Naive thymus-derived CD8-positive, alpha-beta T cell (primary cell): Measurements from ENCODE around the gene RNF126. TPM values are rescaled to one million over a fixed set of nuclear protein-coding genes. Genes with fewer than 3 reads are reported as not detected.
"Not testable (repeated sequence)": the region's sequence is repeated elsewhere in the genome, so short reads cannot be mapped to it uniquely, and the experiment has no call there.

Experiments
- ATAC-seq, 2 donors: fragments of 150-1000 bp; cut with Tn5 transposase in 1 of 2; sonication (Bioruptor Pico), chemical (Tn5 transposase) in 1 of 2; 1 replicate in 1 of 2; 2 replicates in 1 of 2; pipeline ENCODE4 v1.10.0; 2021; ENCODE audit warnings: mild to moderate bottlenecking in 2 of 2, moderate library complexity in 2 of 2
- POLR2A ChIA-PET: fragments of 350-600 bp; sonication (Branson Sonifier 250); formaldehyde crosslinking; loops from one replicate; lab custom pipeline; 2021; ENCODE audit warnings: antibody characterized with exemption; lab: Charles Lee
- DNase-seq, 10 donors: peaks; one replicate each; pipeline versions ENCODE4 v3.0.0 to v3.0.0-alpha.2; 2020 to 2022
- H3K27ac Mint-ChIP-seq, 10 donors: one replicate each; pipeline ENCODE4 v1.8.0; 2020 to 2022; ENCODE audit warnings: mild to moderate bottlenecking in 10 of 10, mixed read lengths in 10 of 10, moderate library complexity in 4 of 10, inconsistent platforms in 1 of 10
- H3K27me3 Mint-ChIP-seq, 5 donors: one replicate each; pipeline ENCODE4 v1.8.0; 2021 to 2022; ENCODE audit warnings: mixed read lengths in 5 of 5
- H3K36me3 Mint-ChIP-seq, 3 donors: one replicate each; pipeline ENCODE4 v1.8.0; 2020 to 2022; ENCODE audit warnings: mixed read lengths in 3 of 3, mild to moderate bottlenecking in 2 of 3, inconsistent platforms in 1 of 3
- H3K4me1 Mint-ChIP-seq, 4 donors: one replicate each; pipeline ENCODE4 v1.8.0; 2021 to 2022; ENCODE audit warnings: mixed read lengths in 4 of 4
- H3K4me3 Mint-ChIP-seq, 10 donors: one replicate each; pipeline ENCODE4 v1.8.0; 2020 to 2022; ENCODE audit warnings: mild to moderate bottlenecking in 10 of 10, mixed read lengths in 10 of 10, moderate library complexity in 6 of 10, inconsistent platforms in 1 of 10
- H3K9me3 Mint-ChIP-seq, 9 donors: one replicate each; pipeline ENCODE4 v1.8.0; 2020 to 2022; ENCODE audit warnings: mixed read lengths in 9 of 9, mild to moderate bottlenecking in 3 of 9, inconsistent platforms in 1 of 9, moderate library complexity in 1 of 9
- polyA plus RNA-seq, 3 donors: library from polyadenylated mRNA; unstranded; fragments of 300-500 nt; fragmentation: Illumina TruSeq; gene quantifications; one replicate each; pipeline ENCODE4 v1.2.3, GENCODE V29; 2021
- total RNA-seq, 8 experiments: library from RNA in 2 of 8; stranded (reverse) in 2 of 8; gene quantifications; one replicate each; pipeline ENCODE4 v1.2.3 and lab custom pipeline; 2021 to 2026

Gene RNF126
- total and polyA plus RNA-seq, 5 experiments from 2014 or later, result 56.2 to 125 (median 70.7) TPM

DNA sequence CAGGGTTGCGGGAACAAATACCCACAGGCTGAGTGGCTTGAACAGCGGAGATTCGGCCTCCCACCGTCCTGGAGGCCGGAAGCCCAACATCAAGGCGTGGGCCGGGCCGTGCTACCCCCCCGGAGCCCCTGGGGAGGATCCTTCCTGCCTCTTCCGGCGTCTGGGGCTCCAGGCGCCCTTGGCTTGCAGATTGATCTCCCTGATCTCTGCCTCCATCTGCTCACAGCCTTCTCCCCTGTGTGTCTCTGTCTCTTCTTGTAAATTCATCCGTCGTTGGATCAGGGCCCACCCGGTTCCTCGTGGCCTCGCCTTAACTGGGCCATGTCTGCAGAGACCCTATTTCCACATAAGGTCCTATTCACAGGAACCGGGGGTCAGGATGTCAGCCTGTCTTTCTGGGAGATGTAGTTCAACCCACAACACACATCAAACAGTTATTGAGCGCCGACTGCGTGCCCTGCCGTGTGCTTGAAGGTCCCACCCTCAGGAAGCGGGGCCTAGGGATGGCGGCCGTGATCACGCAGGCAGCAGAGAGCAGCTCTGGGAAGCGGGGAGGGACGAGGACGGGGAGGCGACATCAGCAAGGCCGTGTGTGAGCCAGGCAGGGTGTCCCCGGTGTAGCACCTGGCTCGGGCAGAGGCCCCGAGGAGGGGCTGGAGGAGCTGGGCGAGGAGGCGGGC lies 52.1 kb downstream of the RNF126 start:
- Mint-ChIP-seq H3K27me3 (peaks cover 0 to 4% (median 0%) of the 10 kb centered on the region in 5 donors), H3K36me3 (peaks cover 0 to 5% (median 2%) of the 10 kb centered on the region in 3 donors), H3K4me1 (peaks cover 11 to 26% (median 19%) of the 10 kb centered on the region in 4 donors), H3K4me3 (peak overlapping the region; percentile 81 to 99 (median 95)), H3K9me3 (no peaks in the 10 kb centered on the region), H3K27ac (peak overlapping the region; percentile 81 to 99 (median 94))
- POLR2A ChIA-PET, result interaction anchor here (0.9 to 2.5 kb wide), 4 partner anchors 14 to 52 kb away, joined by 3 to 10 read pairs (median 8); partner anchors contain the start of gene RNF126
- ATAC-seq (peak; percentile 70 to 71), DNase-seq (peak; percentile 41 to 81 (median 57))

DNA sequence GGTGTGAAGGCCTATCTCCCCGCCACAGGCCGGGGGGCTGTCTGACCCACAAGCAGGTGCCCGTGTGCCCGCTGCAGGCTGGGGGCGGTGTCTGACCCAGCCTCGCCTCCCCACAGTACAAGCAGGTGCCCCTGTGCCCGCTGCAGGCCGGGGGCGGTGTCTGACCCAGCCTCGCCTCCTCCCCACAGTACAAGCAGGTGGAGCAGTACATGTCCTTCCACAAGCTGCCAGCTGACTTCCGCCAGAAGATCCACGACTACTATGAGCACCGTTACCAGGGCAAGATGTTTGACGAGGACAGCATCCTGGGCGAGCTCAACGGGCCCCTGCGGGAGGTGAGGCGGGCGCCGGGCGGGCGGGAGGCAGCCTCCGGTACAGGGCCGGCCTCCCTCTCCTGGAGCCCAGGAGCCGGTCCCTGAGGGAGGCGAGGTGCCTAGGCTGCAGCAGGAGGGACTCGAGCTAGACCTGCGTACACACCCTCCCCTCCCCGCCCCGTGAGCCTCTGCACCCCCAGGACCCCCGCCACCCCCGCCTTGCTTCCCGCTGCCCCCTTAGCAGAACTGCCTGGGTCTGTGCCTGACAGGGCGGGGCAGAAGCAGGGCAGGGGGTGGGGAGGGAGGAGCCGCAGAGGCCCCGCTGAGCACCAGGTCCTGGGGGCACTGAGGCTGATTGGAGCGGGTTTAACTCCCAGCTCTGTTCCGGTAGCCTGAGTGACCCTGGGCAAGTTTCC lies 52.8 kb downstream of the RNF126 start:
- H3K4me1 Mint-ChIP-seq, result peaks cover 9 to 26% (median 16%) of the 10 kb centered on the region in 4 donors
- ATAC-seq, result peak; percentile 53 to 64
- H3K4me3 Mint-ChIP-seq, result peak overlapping the region; percentile 81 to 99 (median 95)
- H3K9me3 Mint-ChIP-seq, result no peaks in the 10 kb centered on the region
- H3K27ac Mint-ChIP-seq, result peak overlapping the region; percentile 81 to 99 (median 94)
- DNase-seq, result peak in 8 of 10 donors; percentile 18 to 56 (median 43)
- peaks cover 0 to 1% (median 0%) of the 10 kb centered on the region in 5 donors for H3K27me3 Mint-ChIP-seq
- H3K36me3 Mint-ChIP-seq, result peaks cover 0 to 5% (median 0%) of the 10 kb centered on the region in 3 donors
- POLR2A ChIA-PET, result interaction anchor here (0.6 to 2.5 kb wide), 6 partner anchors 15 to 92 kb away, joined by 3 to 10 read pairs (median 5); partner anchors contain the start of gene RNF126

DNA sequence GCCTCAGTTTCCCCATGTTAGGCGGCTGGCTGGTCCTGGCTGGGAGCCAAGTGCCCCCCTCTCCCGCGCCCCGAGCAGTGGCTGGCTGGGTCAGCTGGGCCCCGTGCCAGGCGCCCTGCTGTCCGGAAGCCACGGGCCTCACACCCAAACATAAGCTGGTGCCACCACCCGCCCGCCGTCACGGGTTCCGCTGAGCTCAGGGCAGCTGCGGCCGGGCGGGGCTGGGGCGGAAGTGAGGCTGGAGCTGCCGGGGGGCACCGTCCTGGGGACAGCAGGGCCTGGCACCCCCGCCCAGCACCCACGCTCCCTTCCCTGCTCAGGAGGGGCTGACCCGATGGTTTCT lies 54.0 kb downstream of the RNF126 start:
- Mint-ChIP-seq H3K27ac (no peak overlapping the region), H3K27me3 (peaks cover 0 to 1% (median 0%) of the 10 kb centered on the region in 5 donors), H3K4me3 (no peak overlapping the region), H3K36me3 (no peaks in the 10 kb centered on the region), H3K4me1 (peaks cover 5 to 18% (median 16%) of the 10 kb centered on the region in 4 donors), H3K9me3 (no peaks in the 10 kb centered on the region)
- DNase-seq (no peak), ATAC-seq (no peak)
- POLR2A ChIA-PET, result interaction anchor here (1.1 kb wide), 1 partner anchor 54 kb away, joined by 4 read pairs; the partner anchor contains the start of gene RNF126

DNA sequence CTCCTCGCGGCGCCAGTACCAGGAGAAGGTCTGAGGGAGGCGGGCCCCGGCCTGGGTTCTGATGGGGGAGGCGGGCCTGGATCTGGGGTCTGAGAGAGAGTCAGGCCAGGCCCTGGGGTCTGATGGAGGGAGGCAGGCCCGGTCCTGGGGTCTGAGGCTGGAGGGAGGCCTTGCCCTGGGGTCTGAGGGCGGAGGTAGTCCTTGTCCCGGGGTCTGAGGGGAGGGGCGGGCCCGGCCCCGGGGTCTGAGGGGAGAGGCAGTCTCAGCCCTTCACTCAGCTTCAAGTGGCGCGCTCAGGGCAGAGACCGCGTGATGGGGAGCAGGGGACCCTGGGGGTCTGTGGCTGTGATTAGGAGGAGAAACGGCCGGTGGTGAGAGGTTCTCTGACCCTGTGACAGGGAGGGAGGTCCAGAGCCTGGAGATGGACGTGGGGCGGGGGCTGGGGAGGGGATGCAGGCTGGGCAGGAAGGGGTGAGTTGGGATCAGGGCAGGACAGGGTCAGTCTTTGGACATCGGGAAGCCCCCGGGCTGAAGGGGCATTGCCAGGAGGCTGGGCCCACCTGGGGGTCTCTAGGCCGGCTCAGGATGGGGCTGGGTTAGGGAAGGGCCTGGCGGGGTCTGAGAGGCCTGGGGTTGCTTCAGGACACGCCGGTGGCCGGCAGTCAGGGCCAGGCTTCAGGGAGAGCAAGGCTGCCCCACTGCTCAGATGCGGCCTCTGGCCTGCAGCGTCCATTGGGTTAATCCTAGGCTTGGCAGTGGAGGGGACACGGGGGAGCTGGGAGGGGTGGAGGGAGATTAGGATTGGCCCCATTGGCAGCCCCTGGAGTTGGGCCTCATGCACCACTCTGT lies 54.6 kb downstream of the RNF126 start:
- peak overlapping the region in 2 of 10 donors; percentile 45 to 47 for H3K4me3 Mint-ChIP-seq
- H3K27me3 Mint-ChIP-seq, result peaks cover 0 to 1% (median 0%) of the 10 kb centered on the region in 5 donors
- peak overlapping the region in 3 of 10 donors; percentile 15 to 68 (median 40) for H3K27ac Mint-ChIP-seq
- H3K4me1 Mint-ChIP-seq, result peaks cover 5 to 18% (median 16%) of the 10 kb centered on the region in 4 donors
- H3K9me3 Mint-ChIP-seq, result no peaks in the 10 kb centered on the region
- ATAC-seq, result no peak
- H3K36me3 Mint-ChIP-seq, result no peaks in the 10 kb centered on the region
- POLR2A ChIA-PET, result interaction anchor here (1.1 kb wide), 1 partner anchor 55 kb away, joined by 4 read pairs; the partner anchor contains the start of gene RNF126
- DNase-seq, result no peak

DNA sequence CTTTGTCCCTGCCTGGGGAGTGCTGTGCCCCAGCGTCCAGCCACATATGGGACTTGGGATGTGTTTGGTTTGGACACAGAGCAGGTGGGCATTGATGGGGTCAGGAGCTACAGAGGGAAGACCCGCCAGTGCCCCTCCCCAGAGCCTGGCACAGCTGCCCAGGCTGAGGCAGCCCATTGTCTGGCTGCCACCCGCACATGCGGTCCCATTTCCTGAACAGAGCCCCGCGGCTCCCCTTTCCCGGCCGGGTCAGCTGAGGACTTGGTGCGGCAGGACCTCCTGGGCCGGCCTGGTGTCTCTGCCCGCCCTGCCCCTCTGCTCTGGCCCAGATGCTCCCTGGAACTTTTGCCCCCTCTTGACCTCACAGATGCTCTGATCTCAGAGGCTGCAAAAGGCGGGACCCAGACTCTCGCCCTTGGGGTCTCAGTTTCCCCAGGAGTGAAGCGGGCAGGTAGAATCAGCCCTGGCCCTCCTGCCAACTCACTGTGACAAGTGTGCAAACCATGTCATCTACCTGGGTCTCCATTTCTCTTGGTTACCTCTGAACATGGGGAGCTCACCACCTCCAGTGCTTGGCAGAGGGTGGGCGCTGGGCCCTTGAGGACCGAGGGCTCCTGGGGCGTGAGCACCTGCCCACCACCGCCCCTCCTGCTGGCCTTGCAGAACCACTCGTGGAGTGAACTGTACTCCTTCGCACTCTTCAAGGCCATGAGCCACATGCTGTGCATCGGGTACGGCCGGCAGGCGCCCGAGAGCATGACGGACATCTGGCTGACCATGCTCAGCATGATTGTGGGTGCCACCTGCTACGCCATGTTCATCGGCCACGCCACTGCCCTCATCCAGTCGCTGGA lies 55.5 kb downstream of the RNF126 start:
- H3K36me3 Mint-ChIP-seq, result no peaks in the 10 kb centered on the region
- DNase-seq (no peak), ATAC-seq (no peak)
- peaks cover 5 to 18% (median 16%) of the 10 kb centered on the region in 4 donors for H3K4me1 Mint-ChIP-seq
- H3K9me3 Mint-ChIP-seq, result peaks cover 0 to under 1% (median 0%) of the 10 kb centered on the region in 9 donors
- H3K4me3 Mint-ChIP-seq, result no peak overlapping the region
- POLR2A ChIA-PET, result interaction anchor here (1.0 to 2.3 kb wide), 2 partner anchors 53 to 97 kb away, joined by 3 to 6 read pairs; no protein-coding TSS in a partner anchor
- H3K27ac Mint-ChIP-seq, result peak overlapping the region in 2 of 10 donors; percentile 15 to 60
- H3K27me3 Mint-ChIP-seq, result no peaks in the 10 kb centered on the region

DNA sequence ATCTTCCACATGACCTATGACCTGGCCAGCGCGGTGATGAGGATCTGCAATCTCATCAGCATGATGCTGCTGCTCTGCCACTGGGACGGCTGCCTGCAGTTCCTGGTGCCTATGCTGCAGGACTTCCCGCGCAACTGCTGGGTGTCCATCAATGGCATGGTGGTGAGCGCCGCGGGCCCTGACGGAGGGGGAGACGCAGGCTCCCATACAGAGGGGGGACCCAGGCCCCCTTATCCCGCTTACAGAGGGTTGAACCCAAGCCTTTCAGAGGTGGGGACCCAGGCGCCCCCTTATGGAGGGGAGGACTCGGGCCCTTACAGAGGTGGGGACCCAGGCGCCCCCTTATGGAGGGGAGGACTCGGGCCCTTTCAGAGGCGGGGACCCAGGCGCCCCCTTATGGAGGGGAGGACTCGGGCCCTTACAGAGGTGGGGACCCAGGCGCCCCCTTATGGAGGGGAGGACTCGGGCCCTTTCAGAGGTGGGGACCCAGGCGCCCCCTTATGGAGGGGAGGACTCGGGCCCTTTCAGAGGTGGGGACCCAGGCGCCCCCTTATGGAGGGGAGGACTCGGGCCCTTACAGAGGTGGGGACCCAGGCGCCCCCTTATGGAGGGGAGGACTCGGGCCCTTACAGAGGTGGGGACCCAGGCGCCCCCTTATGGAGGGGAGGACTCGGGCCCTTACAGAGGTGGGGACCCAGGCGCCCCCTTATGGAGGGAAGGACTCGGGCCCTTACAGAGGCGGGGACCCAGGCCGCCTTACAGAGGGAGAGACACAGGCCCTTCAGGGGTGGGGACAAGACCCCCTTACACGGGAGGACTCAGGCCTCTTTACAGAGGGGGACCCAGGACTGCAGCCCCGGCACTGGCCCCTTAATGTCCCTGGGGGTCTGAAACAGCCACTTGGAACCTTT lies 57.7 kb downstream of the RNF126 start:
- H3K4me3 Mint-ChIP-seq, result peak overlapping the region in 3 of 10 donors; percentile 45 to 67 (median 58)
- ATAC-seq, result not testable (repeated sequence)

DNA sequence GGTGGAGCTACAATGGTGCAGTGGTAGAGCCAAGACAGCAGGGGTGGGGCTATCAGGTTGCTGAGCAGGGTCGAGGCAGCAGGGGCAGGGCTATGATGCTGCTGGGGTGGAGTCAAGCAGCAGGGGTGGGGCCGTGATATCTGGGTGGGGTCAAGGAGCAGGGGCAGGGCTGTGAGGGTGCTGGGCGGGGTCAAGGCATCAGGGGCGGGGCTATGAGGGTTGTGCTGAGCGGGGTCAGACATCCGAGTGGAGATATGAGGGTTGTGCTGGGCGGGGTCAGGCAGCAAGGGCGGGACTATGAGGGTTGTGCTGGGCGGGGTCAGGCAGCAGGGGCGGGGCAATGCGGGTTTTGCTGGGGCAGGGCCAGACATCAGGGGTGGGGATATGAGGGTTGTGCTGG lies 58.7 kb downstream of the RNF126 start:
- ATAC-seq (peak; percentile 67 to 73), DNase-seq (peak in 5 of 10 donors; percentile 18 to 31 (median 30))
- POLR2A ChIA-PET, result interaction anchor here (0.6 to 0.8 kb wide), 2 partner anchors 57 to 66 kb away, joined by 3 to 4 read pairs; no protein-coding TSS in a partner anchor
- Mint-ChIP-seq H3K27me3 (no peaks in the 10 kb centered on the region), H3K4me3 (no peak overlapping the region), H3K9me3 (peaks cover 0 to 8% (median 0%) of the 10 kb centered on the region in 9 donors), H3K27ac (peak overlapping the region in 1 of 10 donors; percentile 55), H3K36me3 (no peaks in the 10 kb centered on the region), H3K4me1 (peaks cover 0 to 3% (median under 1%) of the 10 kb centered on the region in 4 donors)

More for the DNA sequence above, 57.7 kb downstream of the RNF126 start:
- not testable (repeated sequence) for DNase-seq, H3K4me1 Mint-ChIP-seq, H3K27ac Mint-ChIP-seq, H3K9me3 Mint-ChIP-seq, H3K27me3 Mint-ChIP-seq, H3K36me3 Mint-ChIP-seq
- POLR2A ChIA-PET, result interaction anchor here (1.3 to 2.3 kb wide), 2 partner anchors 21 to 56 kb away, joined by 4 to 6 read pairs; no protein-coding TSS in a partner anchor

DNA sequence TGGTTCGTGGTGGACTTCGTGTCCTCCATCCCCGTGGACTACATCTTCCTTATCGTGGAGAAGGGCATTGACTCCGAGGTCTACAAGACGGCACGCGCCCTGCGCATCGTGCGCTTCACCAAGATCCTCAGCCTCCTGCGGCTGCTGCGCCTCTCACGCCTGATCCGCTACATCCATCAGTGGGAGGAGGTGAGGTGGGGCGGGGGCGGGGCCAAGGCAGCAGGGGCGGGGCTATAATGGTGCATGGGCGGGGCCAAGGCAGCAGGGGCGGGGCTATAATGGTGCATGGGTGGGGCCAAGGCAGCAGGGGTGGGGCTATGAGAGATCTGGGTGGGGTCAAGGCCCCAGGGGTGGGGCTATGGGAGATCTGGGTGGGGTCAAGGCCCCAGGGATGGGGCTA lies 59.2 kb downstream of the RNF126 start:
- H3K4me1 Mint-ChIP-seq, POLR2A ChIA-PET, H3K9me3 Mint-ChIP-seq, H3K27me3 Mint-ChIP-seq, H3K36me3 Mint-ChIP-seq, H3K27ac Mint-ChIP-seq, H3K4me3 Mint-ChIP-seq: not testable (repeated sequence)
- ATAC-seq (peak; percentile 58 to 65), DNase-seq (peak in 1 of 10 donors; percentile 20)

DNA sequence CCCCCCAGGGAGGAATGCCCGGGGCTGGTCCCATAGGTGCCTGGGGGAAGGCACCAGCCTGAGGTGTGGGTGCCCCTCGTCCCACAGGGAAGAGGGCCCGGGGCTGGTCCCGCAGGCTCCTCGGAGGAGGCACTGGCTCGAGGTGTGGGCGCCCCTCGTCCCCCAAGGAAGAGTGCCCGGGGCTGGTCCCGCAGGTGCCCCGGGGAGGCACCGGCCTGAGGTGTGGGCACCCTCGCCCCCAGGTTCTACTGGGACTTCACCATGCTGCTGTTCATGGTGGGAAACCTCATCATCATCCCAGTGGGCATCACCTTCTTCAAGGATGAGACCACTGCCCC lies 59.7 kb downstream of the RNF126 start:
- H3K36me3 Mint-ChIP-seq, ATAC-seq, DNase-seq, POLR2A ChIA-PET, H3K4me3 Mint-ChIP-seq, H3K4me1 Mint-ChIP-seq, H3K27me3 Mint-ChIP-seq, H3K9me3 Mint-ChIP-seq, H3K27ac Mint-ChIP-seq: not testable (repeated sequence)

DNA sequence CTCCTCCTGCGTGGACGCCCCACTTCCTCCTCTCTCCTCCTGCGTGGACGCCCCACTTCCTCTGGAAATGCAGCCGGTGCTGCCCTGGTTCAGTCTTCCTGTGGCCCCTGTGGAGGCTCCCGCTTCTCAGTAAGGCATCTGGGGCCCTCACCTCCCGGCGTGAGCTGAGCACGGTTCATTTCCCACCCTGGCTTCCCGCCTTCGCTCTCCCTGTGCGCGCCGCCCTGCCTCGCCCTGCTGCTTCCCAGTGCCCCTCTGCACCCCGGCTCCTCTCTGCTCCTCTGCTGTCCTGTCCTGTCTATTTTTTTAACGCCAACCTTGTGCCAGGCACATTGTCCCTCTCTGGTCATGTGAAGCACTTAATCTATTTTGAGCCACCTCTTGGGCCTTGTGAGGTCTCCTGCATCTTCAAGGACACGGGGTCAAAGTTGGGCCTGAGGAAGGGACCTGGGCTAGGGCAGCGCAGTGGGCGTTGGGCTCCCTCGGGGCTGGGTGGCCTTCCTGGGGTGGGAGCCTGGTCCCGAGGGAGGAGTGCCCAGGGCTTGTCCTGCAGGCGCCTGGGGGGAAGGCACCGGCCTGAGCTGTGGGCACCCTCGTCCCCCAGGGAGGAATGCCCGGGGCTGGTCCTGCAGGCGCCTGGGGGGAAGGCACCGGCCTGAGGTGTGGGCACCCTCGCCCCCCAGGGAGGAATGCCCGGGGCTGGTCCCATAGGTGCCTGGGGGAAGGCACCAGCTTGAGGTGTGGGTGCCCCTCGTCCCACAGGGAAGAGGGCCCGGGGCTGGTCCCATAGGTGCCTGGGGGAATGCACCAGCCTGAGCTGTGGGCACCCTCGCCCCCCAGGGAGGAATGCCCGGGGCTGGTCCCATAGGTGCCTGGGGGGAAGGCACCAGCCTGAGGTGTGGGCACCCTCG lies 60.4 kb downstream of the RNF126 start:
- Mint-ChIP-seq H3K4me1 (no peaks in the 10 kb centered on the region), H3K27ac (no peak overlapping the region), H3K27me3 (no peaks in the 10 kb centered on the region), H3K9me3 (peaks cover 0 to 8% (median 0%) of the 10 kb centered on the region in 9 donors), H3K36me3 (no peaks in the 10 kb centered on the region), H3K4me3 (no peak overlapping the region)
- POLR2A ChIA-PET, result no interaction called here
- DNase-seq (no peak), ATAC-seq (no peak)
